DND-41 (cell line): ENCODE results near the gene NARS2.

Experiments used
- EZH2 ChIP-seq: IDR thresholded peaks from 3 replicates; pipeline ENCODE4 v1.6.1; 2012; ENCODE audit warnings: borderline replicate concordance, low read depth, mild to moderate bottlenecking, moderate library complexity, low read length, inconsistent platforms; ENCODE audit not compliant: severe bottlenecking
- TF ChIP-seq, protein P1 (sequence below): IDR thresholded peaks from 2 replicates; pipeline ENCODE4 v1.5.1; 2012; ENCODE audit warnings: borderline replicate concordance, low read length, moderate library complexity, mild to moderate bottlenecking; ENCODE audit not compliant: poor library complexity, severe bottlenecking; ENCODE audit errors: extremely low read depth

DNA sequence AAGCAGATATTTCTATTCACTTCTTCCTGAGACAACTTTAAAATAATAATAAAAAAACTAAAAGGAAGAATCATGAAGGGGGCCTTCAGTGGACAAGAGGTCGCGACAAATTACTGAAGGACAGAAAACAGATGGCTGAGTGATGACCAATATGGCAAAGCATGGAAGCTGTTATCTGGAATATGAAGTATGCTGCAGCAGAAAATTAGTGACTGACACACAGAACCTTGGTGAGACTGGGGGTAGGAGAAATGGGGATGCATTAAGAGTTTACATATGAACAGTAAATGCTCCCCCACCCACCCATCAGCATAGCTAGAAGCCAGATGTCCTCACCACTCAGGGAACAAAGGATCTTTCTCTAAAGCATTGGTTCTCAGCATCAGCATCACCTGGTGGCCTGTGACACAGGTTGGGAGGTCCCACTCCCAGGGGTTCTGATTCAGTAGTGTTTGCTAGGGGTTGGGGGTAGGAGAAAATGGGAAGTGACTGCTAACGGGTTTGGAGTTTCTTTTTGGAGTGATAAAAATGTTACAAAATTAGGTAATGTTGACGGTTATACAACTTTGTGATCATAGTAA, 59.7 kb downstream of the NARS2 start:
- TF ChIP-seq, protein P1, sequence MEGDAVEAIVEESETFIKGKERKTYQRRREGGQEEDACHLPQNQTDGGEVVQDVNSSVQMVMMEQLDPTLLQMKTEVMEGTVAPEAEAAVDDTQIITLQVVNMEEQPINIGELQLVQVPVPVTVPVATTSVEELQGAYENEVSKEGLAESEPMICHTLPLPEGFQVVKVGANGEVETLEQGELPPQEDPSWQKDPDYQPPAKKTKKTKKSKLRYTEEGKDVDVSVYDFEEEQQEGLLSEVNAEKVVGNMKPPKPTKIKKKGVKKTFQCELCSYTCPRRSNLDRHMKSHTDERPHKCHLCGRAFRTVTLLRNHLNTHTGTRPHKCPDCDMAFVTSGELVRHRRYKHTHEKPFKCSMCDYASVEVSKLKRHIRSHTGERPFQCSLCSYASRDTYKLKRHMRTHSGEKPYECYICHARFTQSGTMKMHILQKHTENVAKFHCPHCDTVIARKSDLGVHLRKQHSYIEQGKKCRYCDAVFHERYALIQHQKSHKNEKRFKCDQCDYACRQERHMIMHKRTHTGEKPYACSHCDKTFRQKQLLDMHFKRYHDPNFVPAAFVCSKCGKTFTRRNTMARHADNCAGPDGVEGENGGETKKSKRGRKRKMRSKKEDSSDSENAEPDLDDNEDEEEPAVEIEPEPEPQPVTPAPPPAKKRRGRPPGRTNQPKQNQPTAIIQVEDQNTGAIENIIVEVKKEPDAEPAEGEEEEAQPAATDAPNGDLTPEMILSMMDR, result no peak
- TF ChIP-seq EZH2, result no peak
